HG02884 (cell line): ENCODE measurements around the gene FRMD1.

Experiments used
- ATAC-seq: cut with Tn5 transposase; IDR thresholded peaks from one replicate; pipeline ENCODE4 v1.9.1; 2021; ENCODE audit warnings: mild to moderate bottlenecking, moderate library complexity; ENCODE audit not compliant: unreplicated experiment

The FRMD1 gene

GRCh38 chr6:168057836-168058235 lies 21.2 kb downstream of the FRMD1 start:
- no peak for ATAC-seq

GRCh38 chr6:168056892-168057527 lies 22.0 kb downstream of the FRMD1 start:
- no peak for ATAC-seq

DNA sequence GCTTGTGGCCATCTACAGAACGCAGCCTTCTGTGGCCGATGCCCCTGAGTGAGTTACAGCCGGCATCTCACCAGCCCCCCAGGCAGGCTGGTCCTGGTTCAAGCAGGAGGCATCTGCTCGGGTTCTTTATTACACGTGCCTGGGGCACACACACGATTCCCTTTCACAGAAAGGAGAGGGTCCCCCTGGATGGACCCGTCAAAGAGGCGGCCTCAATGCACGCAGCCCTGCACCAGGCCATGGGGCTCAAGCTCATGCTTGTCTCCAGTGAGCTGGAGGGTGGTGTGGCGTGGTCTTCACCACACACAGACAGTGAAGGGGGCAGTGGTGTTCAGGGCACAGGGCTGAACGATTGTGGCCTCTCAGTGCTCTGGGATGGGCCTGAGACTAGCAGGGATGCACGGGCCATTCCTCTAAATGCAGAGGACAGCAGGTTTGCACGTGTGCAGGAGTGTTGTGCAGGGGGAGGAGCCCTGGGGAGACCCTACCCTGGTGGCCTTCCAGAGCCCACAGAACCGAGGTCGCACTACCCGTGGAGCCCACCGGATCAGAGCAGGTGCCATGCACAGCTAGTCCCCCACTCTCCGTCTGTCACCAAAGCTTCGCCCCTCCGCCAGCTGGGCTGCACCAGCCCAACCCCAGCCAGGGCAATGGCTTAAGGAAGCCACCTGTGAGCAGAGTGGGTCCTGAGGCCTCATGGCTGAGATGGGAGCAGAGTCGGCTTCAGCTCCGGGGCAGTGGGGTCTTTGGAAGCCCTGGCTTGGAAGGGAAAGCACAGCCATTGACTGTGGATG lies 23.1 kb downstream of the FRMD1 start:
- no peak for ATAC-seq

- ATAC-seq: no peak
Observed at GRCh38 chr6:168054765-168055560, 24.0 kb downstream of the FRMD1 start.

GRCh38 chr6:168053957-168054471 lies 25.0 kb downstream of the FRMD1 start:
- no peak for ATAC-seq

DNA sequence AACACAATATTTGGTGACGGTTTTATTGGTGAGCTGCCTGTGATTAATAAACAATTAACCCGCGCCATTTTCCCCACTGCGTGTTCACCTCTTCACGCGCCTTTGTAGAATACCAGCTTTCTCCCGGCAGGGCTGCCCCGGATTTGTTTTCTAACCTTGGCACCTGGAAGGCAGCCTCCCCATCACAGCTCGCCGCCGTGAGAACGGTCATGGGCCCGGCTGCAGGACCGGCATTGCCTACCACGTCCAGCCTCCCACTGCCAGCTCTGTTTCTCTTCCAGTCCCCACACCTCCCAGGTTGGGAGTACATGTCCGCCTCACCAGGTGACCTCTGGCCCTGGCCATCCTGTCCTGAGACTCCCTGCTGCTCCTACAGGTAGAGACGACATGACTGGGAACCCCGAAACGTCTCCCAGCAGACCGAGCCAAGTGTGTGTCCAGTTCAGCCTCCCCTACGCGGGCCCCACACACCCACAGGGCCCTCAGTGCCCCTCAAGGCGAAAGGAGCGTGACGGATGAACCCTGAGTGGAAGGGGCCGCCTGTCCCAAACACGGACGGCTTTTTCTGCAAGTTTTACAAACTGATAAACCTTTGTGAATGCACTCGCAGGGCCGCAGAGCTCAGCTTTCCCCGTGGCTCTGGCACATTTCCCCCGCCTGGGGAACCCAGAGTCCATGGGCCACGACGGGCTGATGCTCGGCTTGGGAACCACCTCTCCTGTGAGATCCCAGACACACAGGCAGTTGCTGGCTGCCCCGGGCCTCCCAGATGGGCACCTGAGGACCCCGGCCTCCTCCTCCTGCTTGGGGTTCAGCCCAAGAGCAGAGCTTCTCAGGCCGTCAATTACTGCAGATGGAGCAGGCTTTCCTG lies 25.7 kb downstream of the FRMD1 start:
- no peak for ATAC-seq

DNA sequence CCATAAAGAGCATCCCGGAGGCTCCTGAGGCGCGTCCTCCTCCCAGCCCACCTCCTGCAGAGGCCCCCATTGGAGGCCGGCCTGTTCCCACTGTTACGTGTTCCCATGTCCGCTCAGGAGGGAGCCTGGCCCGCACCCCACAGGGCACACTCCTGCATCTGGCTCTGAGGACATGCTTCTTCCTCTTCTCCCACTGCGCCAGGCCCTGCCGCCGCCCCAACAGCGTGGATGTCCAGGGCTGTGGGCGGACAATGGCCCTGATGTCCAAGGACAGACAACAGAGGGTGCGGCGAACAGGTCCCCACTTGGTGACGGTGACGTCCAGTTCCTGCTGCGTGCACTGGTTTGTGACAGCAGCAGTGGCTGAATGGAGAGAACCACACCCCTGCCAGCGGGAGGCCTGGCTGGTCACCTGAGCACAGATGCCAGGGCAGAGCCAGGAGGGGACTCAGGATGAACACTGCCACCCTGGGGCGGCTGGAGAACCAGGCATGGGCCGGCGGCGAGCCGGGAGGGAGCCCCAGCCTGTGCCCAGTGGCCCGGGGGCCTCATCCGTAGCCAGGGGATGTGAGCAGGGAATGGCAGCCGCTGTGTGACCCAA lies 26.6 kb downstream of the FRMD1 start:
- ATAC-seq: no peak

GRCh38 chr6:168051648-168052047 lies 27.4 kb downstream of the FRMD1 start:
- no peak for ATAC-seq

- ATAC-seq: no peak
Observed at GRCh38 chr6:168050881-168051586, 28.0 kb downstream of the FRMD1 start.

DNA sequence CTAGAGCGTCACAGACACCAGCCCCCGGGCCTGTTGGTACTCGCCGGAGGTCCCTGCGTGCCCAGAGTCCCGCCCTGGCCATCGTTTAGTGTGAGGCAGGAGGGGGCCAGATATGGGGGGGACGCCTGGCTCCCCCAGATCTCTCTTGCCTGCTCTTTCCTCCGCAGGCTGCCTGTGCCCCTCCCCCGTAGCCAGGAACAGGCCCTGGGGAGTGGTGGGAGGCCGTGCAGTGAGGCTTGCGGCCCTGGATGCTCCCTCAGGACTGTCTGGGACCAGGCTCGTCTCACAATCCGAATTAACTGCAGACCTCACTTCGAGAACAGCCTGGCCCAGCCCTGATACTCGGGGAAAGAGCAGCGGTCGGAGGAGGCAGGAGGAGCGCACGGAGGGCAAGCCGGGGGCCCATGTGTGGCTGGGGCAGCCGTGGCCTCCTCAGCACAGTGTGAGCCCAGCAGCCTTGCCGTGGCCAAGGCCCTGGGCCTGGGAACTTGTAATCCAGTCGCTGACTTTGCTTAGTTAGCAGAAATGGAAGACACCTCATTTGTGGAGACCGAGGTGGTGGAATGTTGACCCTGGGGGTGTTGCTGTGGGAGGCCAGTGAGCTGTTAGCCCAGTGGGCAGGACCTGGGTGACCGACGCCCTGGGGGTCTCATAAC lies 28.7 kb downstream of the FRMD1 start:
- no peak for ATAC-seq

DNA sequence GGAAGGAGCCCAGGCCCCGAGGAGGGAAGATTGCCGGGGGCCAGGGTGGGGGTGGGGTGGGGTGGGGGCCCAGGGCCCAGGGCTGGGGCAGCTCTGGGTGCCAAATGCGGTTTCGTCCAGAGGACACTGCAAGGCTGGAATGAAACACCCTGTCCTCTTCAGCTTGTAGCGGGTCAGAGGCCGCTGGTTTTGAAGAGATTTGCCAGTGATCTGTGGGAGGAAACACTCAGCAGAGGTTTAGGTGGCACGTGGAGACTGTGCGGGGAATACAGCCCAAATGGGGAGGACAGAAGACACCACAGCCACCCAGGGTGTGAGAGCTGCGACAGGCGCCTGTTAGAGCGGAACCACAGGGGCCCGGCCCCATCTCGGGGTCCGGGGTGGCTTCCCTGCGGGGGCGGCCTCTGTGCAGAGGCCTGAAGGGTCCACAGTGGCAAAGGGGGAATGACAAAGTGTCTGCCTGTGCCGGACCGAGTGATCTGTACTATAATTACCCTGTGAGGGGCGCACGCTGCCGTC lies 29.2 kb downstream of the FRMD1 start:
- no peak for ATAC-seq

DNA sequence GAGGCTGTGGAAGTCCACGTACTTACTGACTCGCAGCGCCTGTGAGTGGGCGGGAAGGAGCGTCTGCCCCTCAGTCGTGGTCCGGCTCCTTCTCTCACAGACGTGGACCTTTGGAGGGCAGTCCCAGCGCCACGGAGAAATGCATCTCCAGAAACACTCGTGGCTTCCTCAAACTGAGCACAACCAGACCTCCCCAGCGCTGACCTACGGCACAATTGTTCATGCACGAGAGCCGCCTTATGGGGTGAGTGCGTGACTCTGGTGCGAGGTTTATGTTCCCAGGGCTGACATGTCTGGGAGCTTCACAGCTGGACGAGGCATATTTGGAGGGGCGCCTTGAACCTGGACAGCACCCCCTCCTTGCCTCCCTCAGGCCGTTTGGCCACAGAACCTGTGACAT lies 29.7 kb downstream of the FRMD1 start:
- no peak for ATAC-seq

DNA sequence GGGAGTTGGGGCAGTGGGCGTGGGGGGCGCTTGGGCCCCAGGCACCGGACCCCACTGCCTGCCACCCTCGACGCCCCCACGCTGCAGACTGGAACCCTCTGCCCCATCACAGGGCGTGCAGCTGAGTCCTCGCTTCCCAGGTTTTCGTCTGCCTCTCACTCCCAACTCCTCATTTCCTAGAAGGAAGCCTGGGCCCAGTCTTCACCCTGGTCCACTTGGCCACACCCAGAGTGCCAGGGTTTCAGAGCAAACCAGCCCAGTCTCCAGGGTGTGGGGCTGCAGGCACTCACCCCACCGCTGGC lies 30.3 kb downstream of the FRMD1 start:
- no peak for ATAC-seq

- no peak for ATAC-seq
Observed at GRCh38 chr6:168047841-168048723, 30.9 kb downstream of the FRMD1 start.

GRCh38 chr6:168046696-168047095 lies 32.3 kb downstream of the FRMD1 start:
- no peak for ATAC-seq

DNA sequence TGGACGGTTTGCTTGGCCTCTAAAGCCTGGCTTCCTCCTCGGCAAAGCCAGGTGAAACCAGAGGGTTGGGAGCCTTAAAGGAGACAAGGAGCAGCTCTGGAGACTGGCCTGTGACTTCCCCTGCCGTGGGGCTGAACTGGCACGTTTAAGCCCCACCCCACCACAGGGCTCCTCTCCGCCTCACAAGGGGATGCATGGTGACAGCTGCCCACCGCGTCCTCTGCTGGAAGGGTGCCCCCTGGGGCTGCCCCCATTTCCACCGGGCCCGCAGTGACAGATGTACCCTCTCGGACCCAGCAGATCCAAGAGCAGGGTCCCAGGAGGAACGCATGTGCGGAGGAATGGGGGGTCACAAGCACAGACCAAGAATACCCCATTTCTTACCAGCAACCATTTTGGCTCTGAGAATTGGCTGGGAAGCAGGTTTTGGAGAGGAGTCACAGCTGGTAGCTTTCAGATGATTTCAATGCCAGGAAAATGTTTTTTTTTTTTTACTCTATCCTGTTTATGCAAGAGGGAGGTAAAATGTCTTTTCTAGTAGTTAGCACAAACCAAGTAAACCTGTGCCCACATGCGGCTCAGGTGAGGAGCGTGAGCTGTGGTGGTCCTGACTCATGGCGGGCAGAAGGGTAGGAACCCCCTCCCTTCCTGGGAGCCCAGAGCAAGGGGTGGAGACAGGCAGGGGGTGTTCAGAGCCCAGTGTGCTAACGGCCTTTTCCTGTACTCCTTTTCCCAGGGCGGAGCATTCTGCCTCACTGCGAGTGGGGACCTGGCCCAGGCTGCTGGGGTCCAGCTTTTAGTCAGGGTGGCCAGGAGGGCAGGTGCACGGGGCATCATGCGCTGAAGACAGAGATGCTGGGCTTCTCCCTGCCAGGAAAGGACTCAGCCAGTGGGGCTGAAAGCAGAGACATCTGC lies 33.0 kb downstream of the FRMD1 start:
- ATAC-seq: no peak

- ATAC-seq: no peak
Observed at GRCh38 chr6:168045141-168045691, 33.8 kb downstream of the FRMD1 start.
